BLaER1 treated with 17β-estradiol and CSF1 and Interleukin-3, amounts not matched to agents 10 nM and 100 nM (cell line): ENCODE results near the gene NPW.

Source experiments
- H3K27ac ChIP-seq, 11 experiments: shearing (Covaris generic); formaldehyde crosslinking; 2 replicates each; pipeline ENCODE4 v1.8.1; 2022
- H3K27me3 ChIP-seq, 11 experiments: shearing (Covaris generic); formaldehyde crosslinking; 2 replicates each; pipeline ENCODE4 v1.8.1; 2022
- H3K36me3 ChIP-seq, 11 experiments: shearing (Covaris generic); formaldehyde crosslinking; 2 replicates each; pipeline ENCODE4 v1.8.1; 2022
- H3K4me1 ChIP-seq, 10 experiments: shearing (Covaris generic); formaldehyde crosslinking; 2 replicates each; pipeline ENCODE4 v1.8.1; 2022
- H3K4me2 ChIP-seq, 11 experiments: shearing (Covaris generic); formaldehyde crosslinking; 2 replicates each; pipeline ENCODE4 v1.8.1; 2022
- H3K4me3 ChIP-seq, 10 experiments: shearing (Covaris generic); formaldehyde crosslinking; 2 replicates each; pipeline ENCODE4 v1.8.1; 2022
- H3K9ac ChIP-seq, 11 experiments: shearing (Covaris generic); formaldehyde crosslinking; 2 replicates each; pipeline ENCODE4 v1.8.1; 2022
- H3K9me3 ChIP-seq, 11 experiments: shearing (Covaris generic); formaldehyde crosslinking; replicated peaks in 1 of 11; 2 replicates each; pipeline ENCODE4 v1.8.1; 2022
- H4K20me1 ChIP-seq, 11 experiments: shearing (Covaris generic); formaldehyde crosslinking; 2 replicates each; pipeline ENCODE4 v1.8.1; 2022
- Cebpa-rat ChIP-seq, 11 experiments: shearing (Covaris generic); IDR thresholded peaks; 2 replicates each; pipeline ENCODE4 v1.8.1; 2022

The NPW gene

GRCh38 chr16:1990101-1990350, 29.6 kb upstream of the NPW start:
- Histone ChIP-seq H3K9ac (no peak overlapping the region), H3K4me1 (peaks cover 30 to 57% (median 46%) of the 10 kb centered on the region in 10 experiments), H3K4me2 (peak overlapping the region in 9 of 11 experiments; percentile 26 to 83 (median 75); a peak in 7 of 22 replicates), H4K20me1 (peaks cover 0 to 51% (median 18%) of the 10 kb centered on the region in 11 experiments; a peak in 15 of 22 replicates), H3K27ac (no peak overlapping the region), H3K4me3 (peak overlapping the region in 1 of 10 experiments; percentile 18; a peak in 1 of 20 replicates), H3K27me3 (peaks cover 40 to 56% (median 53%) of the 10 kb centered on the region in 11 experiments), H3K9me3 (peaks cover 0 to 10% (median 0%) of the 10 kb centered on the region in 11 experiments; a peak in 8 of 22 replicates), H3K36me3 (peaks cover 16 to 24% (median 21%) of the 10 kb centered on the region in 11 experiments)
- no peak for TF ChIP-seq Cebpa-rat (IDR thresholded peaks at IDR 0.05)

- Histone ChIP-seq H3K4me1 (peaks cover 25 to 52% (median 41%) of the 10 kb centered on the region in 10 experiments), H3K9ac (no peak overlapping the region; a peak in 2 of 22 replicates), H3K4me3 (peak overlapping the region; percentile 18 to 45 (median 26); a peak in 11 of 20 replicates), H3K4me2 (peak overlapping the region; percentile 61 to 83 (median 75)), H3K36me3 (peaks cover 15 to 24% (median 22%) of the 10 kb centered on the region in 11 experiments), H3K9me3 (peaks cover 0 to 10% (median 0%) of the 10 kb centered on the region in 11 experiments; a peak in 8 of 22 replicates), H3K27ac (no peak overlapping the region), H4K20me1 (peaks cover 0 to 48% (median 18%) of the 10 kb centered on the region in 11 experiments; a peak in 15 of 22 replicates), H3K27me3 (peaks cover 40 to 56% (median 53%) of the 10 kb centered on the region in 11 experiments)
- TF ChIP-seq Cebpa-rat (IDR thresholded peaks at IDR 0.05) = no peak
These were observed 29.0 kb upstream of the NPW start for GRCh38 chr16:1990351-1991134.

- H3K9ac ChIP-seq = no peak overlapping the region
- peaks cover 0 to 10% (median 0%) of the 10 kb centered on the region in 11 experiments; a peak in 8 of 22 replicates for H3K9me3 ChIP-seq
- H3K4me3 ChIP-seq = peak overlapping the region in 8 of 10 experiments; percentile 25 to 54 (median 40); a peak in 6 of 20 replicates
- peaks cover 19 to 46% (median 36%) of the 10 kb centered on the region in 10 experiments for H3K4me1 ChIP-seq
- H3K36me3 ChIP-seq = peaks cover 10 to 24% (median 20%) of the 10 kb centered on the region in 11 experiments
- TF ChIP-seq Cebpa-rat (IDR thresholded peaks at IDR 0.05) = no peak
- peak overlapping the region; percentile 62 to 83 (median 75) for H3K4me2 ChIP-seq
- no peak overlapping the region for H3K27ac ChIP-seq
- H4K20me1 ChIP-seq = peaks cover 0 to 42% (median 15%) of the 10 kb centered on the region in 11 experiments; a peak in 15 of 22 replicates
- H3K27me3 ChIP-seq = peaks cover 40 to 56% (median 53%) of the 10 kb centered on the region in 11 experiments
These were observed 28.4 kb upstream of the NPW start for GRCh38 chr16:1991135-1991551.

GRCh38 chr16:1991588-1991947, 28.0 kb upstream of the NPW start:
- Histone ChIP-seq H3K9ac (peak overlapping the region in 6 of 11 experiments; percentile 30 to 61 (median 42); a peak in 2 of 22 replicates), H3K27ac (peak overlapping the region in 6 of 11 experiments; percentile 16 to 50 (median 47); a peak in 7 of 22 replicates), H3K9me3 (peaks cover 0 to 10% (median 0%) of the 10 kb centered on the region in 11 experiments; a peak in 8 of 22 replicates), H3K27me3 (peaks cover 40 to 56% (median 53%) of the 10 kb centered on the region in 11 experiments), H3K36me3 (peaks cover 6 to 24% (median 19%) of the 10 kb centered on the region in 11 experiments), H4K20me1 (peaks cover 0 to 39% (median 18%) of the 10 kb centered on the region in 11 experiments; a peak in 15 of 22 replicates), H3K4me2 (peak overlapping the region; percentile 62 to 83 (median 75)), H3K4me1 (peaks cover 17 to 42% (median 35%) of the 10 kb centered on the region in 10 experiments), H3K4me3 (peak overlapping the region; percentile 19 to 54 (median 37); a peak in 13 of 20 replicates)
- TF ChIP-seq Cebpa-rat (IDR thresholded peaks at IDR 0.05) = no peak

GRCh38 chr16:1991948-1992703, 27.5 kb upstream of the NPW start:
- TF ChIP-seq Cebpa-rat (IDR thresholded peaks at IDR 0.05) = no peak
- H3K4me3 ChIP-seq = peak overlapping the region; percentile 19 to 54 (median 37); a peak in 13 of 20 replicates
- H3K36me3 ChIP-seq = peaks cover 7 to 24% (median 20%) of the 10 kb centered on the region in 11 experiments
- peaks cover 0 to 39% (median 23%) of the 10 kb centered on the region in 11 experiments; a peak in 16 of 22 replicates for H4K20me1 ChIP-seq
- H3K27ac ChIP-seq = peak overlapping the region in 6 of 11 experiments; percentile 16 to 50 (median 47); a peak in 7 of 22 replicates
- H3K9ac ChIP-seq = peak overlapping the region in 6 of 11 experiments; percentile 30 to 61 (median 42); a peak in 2 of 22 replicates
- H3K27me3 ChIP-seq = peaks cover 40 to 56% (median 53%) of the 10 kb centered on the region in 11 experiments
- H3K9me3 ChIP-seq = peaks cover 0 to 10% (median 0%) of the 10 kb centered on the region in 11 experiments; a peak in 8 of 22 replicates
- peak overlapping the region; percentile 62 to 83 (median 75) for H3K4me2 ChIP-seq
- H3K4me1 ChIP-seq = peaks cover 17 to 41% (median 35%) of the 10 kb centered on the region in 10 experiments

GRCh38 chr16:1992704-1993317, 26.8 kb upstream of the NPW start:
- Histone ChIP-seq H3K4me1 (peaks cover 17 to 41% (median 35%) of the 10 kb centered on the region in 10 experiments), H3K4me3 (0 out of 20 replicates have a peak overlapping the region, but pooled peaks of 1 of the 10 experiments have one; percentile 35), H3K27ac (0 out of 22 replicates have a peak overlapping the region, but pooled peaks of 1 of the 11 experiments have one; percentile 6), H3K27me3 (peaks cover 40 to 54% (median 52%) of the 10 kb centered on the region in 11 experiments), H3K36me3 (peaks cover 11 to 29% (median 25%) of the 10 kb centered on the region in 11 experiments), H3K9me3 (peaks cover 0 to 10% (median 0%) of the 10 kb centered on the region in 11 experiments; a peak in 8 of 22 replicates), H4K20me1 (peaks cover 0 to 42% (median 27%) of the 10 kb centered on the region in 11 experiments; a peak in 18 of 22 replicates), H3K4me2 (peak overlapping the region in 9 of 11 experiments; percentile 17 to 44 (median 29); a peak in 13 of 22 replicates), H3K9ac (0 out of 22 replicates have a peak overlapping the region, but pooled peaks of 1 of the 11 experiments have one; percentile 11)
- TF ChIP-seq Cebpa-rat (IDR thresholded peaks at IDR 0.05) = no peak

GRCh38 chr16:1993731-1994131, 25.9 kb upstream of the NPW start:
- H3K4me3 ChIP-seq = no peak overlapping the region
- peak overlapping the region in 8 of 11 experiments; percentile 9 to 39 (median 20); a peak in 12 of 22 replicates for H3K4me2 ChIP-seq
- no peak for TF ChIP-seq Cebpa-rat (IDR thresholded peaks at IDR 0.05)

More at GRCh38 chr16:1993731-1994131, 25.9 kb upstream of the NPW start:
- H3K27me3 ChIP-seq = peaks cover 37 to 45% (median 43%) of the 10 kb centered on the region in 11 experiments
- peaks cover 17 to 41% (median 35%) of the 10 kb centered on the region in 10 experiments for H3K4me1 ChIP-seq
- H3K9me3 ChIP-seq = peaks cover 0 to 10% (median 0%) of the 10 kb centered on the region in 11 experiments; a peak in 8 of 22 replicates
- H4K20me1 ChIP-seq = peaks cover 0 to 50% (median 37%) of the 10 kb centered on the region in 11 experiments; a peak in 18 of 22 replicates
- peak overlapping the region in 5 of 11 experiments; percentile 6 to 23 (median 18); a peak in 3 of 22 replicates for H3K27ac ChIP-seq
- peaks cover 21 to 38% (median 34%) of the 10 kb centered on the region in 11 experiments for H3K36me3 ChIP-seq
- H3K9ac ChIP-seq = 0 out of 22 replicates have a peak overlapping the region, but pooled peaks of 2 of the 11 experiments have one; percentile 11 to 26
